Fibroblast of skin of left quadriceps (primary cell): ENCODE data around the gene RUNX2.

Experiments used
- DNase-seq, 2 experiments: peaks; one replicate each; pipeline ENCODE4 v3.0.0-alpha.2; 2013; ENCODE audit warnings: low read depth in 2 of 2

The RUNX2 gene

DNA sequence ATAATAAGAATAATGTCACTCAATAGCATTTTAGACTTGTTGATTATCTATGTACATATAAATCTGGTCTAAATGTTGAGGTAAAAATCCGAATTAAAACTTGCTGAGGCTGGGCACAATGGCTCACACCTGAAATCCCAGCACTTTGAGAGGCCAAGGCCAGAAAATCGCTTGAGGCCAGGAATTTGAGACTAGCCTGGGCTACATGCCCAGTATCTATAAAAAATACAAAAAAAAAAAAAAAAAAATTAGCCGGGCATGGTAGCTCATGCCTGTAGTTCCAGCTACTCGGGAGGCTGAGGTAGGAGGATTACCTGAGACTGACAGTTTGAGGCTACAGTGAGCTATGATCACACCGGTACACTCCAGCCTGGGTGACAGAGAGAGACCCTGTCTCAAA, 83.8 kb downstream of the RUNX2 start:
- DNase-seq: no peak

DNA sequence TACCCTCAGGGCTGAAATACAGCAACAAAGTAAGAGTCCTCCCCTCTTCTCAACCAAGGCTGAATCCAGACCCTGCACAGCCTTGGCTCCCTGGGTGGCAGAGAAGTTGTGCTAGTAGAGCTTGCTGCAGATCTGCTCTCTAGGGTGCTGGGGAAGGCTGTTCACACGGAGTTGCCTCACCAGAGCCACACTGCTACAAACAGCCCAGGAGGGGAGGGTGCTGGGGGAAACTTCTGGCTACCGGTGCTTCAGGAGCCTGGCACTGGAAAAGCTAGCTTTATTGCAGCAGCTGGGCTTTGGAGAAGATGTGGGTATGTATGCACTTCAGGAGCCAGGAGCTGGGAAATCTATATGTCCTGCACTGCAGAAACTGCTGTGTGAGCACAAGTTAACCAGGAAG, 87.2 kb downstream of the RUNX2 start:
- no peak for DNase-seq

DNA sequence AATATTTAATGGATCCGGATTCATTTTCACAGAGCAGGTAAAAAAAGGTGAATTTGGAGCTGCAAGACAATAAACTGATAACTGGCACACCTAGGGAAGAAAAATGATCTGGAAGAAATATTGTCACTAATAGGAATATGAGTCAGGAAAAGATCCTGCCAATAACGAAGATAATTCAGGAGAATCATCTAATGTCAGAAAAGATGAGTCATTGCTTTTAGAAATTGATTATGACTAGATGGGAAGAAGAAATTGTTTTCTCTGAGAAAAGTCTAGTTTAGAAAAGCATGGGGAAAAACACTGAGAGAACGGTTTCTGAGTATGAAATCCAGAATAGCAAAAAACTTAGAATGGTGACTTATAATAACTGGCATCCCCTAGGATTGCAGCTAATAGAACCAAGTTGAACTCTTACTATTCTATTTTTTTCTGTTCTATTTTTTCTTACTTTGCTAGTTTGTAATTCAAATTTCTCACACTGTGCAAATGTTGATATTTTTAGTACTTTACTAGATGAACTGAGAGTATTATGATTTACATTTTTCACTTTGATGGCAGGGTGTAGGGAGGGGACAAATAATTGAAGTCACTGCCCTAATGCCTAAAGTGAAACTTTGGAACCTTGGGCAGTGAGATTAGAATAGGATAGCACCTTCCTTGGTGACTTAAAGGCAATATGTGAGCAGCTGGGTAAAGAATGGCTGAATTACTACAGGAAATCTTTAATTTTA, 87.8 kb downstream of the RUNX2 start:
- DNase-seq: no peak

DNA sequence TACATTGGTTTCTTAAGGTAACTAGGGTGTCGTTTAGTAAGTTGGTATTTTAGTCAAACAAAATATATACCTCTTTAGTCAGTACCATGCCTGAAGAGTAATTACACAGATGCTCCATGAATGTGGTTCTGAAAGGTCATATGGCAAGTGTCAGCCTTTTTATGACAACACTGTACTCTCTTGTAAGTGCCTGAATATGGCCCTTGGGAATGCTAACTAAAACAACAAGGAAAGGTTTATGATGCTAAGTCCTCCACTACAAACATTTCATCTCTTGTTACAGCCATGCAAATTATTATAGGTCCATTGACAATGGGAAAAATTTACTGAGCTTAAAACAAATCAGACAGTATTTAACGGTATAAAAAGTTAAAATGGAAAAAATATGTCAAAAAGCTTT, 88.6 kb downstream of the RUNX2 start:
- no peak for DNase-seq

DNA sequence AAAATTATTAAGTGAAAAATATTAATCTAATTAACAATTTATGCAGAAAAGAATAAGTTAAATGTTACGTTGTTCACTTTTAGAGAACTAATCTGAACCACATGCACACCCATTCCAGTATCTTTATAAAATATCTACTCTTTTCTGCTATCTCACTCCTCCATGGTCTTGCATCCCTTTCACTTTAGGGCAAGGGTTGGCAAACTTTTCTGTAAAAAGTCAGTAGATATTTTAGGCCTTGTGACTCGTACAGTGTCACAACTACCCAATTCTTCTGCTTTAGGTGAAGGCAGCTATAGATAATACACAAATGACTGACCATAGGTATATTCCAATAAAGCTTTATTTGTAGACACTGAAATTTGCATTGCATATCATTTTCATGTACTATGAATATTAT, 89.3 kb downstream of the RUNX2 start:
- no peak for DNase-seq

DNA sequence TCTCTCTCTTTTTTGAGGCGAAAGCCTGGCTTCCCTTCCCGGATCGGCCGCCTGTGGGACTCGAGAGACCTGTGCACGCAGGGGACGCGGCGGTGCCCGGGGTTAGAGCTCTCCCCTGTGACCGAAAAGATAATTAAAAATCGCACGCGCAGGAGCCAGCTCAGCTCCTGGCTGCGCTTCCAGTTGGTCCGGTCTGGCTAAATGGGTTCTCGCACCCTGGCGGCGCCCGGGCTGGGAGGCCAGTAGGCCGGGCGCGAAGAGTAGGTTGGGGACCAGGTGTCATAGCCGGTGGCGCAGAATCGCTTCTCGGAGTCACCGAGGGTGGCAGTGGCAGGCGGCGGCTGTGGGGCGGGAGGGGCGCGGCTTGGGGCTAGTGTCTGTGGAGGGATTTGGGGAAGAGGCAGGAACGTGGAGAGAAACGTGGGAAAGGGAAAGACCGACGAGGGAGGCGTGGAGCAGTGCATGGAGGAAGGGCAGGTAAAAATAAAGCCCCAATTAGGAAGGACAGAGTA, 91.5 kb downstream of the RUNX2 start:
- DNase-seq: no peak

DNA sequence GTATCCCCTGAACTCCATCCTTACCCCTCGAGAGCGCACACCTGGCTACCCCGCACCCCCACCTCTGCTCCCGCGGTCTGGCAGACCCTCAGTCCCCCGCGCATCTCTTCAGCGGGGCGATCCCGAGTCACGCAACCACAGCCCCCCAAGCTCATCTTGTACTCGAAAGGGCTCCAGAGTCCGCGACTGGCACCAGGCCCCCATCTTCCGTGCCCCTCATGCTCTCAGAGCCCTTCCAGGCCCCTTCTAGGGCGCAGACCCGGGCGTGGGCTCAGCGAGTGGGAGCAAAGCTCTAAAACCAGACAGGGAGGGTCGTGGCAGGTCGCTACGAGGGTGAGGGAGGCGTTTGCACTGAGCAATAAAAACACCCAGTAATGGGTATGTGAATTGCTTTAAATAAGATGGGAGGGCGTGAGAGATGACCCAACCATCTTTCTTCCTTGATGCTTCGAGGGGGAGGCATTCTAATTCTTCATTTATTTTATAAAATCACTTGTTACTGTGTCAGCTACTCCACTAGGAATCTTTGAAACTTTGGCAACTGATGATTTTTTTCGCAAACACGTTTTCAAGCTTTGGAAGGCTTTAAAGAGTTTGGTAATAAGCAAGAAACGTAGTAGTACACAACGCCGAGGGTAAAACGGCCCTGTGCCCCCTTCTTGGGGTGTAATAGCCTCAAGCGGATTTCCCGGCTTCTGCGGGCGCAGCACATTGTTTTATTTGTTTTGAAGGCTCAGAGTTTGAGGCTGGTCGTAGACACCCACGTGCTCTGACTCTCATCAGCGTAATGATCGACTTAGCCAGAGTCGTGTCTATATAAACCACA, 92.2 kb downstream of the RUNX2 start:
- DNase-seq: no peak

DNA sequence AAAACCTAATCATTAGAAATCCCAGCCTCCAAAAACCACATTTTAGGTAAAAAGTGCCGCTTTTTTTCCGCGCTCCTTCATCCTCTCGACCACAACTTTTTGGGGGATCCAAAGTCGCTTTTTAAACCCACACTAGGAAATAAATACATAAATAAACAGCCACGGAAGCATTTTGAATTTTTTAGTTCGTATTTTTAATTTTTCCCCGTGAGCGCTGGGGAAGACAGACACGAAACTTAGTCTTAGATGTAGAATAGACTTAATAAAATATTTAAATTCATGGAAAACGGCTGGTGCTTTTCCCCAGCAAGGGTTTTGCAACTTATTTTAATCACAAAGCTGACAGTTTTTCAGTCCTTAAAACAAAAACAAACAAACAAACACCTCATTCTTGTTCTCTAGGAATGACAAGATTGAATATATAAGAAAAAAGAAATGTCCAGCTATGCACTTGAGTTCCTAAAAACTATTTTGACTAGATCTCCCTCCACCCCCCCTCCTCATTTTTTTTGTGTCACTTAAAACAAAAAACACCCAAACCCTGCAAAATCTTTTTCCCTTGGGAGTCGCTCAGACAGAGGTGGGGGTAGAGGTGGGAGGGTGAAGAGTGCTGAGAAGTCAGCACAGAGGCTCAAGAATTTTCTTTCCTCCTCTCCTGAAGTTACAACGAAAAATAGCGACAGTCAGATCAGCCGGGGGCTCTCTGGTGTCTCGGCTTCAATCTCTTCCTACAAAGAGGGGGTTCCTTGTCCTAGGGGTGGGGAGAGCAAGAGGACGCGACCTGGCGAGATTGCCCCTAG, 93.0 kb downstream of the RUNX2 start:
- no peak for DNase-seq

DNA sequence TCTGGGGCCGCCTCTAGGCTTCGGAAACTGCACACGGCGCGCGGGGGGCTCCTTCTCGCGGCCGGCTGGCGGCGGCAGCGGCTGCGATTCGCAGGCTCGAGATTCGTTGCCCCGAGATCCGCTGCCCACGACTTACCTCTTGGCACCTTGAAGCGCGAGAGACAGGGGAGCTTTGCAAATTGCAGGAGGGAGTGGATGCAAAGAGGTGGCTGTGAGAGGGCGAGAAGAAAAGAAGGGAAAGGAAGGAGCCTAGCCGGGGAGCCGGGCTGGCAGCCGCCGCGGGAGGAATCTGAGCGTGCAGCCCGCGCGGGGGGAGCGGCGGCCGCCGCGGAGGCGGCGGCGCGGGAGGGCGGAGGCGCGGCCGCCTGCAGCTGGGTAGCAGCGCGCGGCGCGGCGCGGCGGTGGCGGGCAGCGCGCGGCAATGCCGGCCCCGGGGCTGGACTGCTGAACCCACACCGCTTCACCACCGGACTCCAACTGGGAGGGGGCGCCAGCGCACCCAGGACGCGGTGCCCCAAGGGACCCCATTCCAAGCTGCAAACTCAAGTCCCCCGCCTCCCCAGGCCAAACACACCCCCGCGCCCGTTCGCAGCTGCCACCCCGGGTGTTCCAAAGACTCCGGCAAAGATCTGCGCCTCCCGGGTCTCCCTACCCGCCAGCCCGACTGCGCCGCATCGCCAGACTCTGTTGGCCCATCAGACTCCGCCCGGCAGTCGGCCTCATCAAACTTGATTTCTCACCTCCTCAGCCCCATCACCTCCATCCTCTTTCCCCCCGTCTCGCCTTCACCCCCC, 93.8 kb downstream of the RUNX2 start:
- no peak for DNase-seq

DNA sequence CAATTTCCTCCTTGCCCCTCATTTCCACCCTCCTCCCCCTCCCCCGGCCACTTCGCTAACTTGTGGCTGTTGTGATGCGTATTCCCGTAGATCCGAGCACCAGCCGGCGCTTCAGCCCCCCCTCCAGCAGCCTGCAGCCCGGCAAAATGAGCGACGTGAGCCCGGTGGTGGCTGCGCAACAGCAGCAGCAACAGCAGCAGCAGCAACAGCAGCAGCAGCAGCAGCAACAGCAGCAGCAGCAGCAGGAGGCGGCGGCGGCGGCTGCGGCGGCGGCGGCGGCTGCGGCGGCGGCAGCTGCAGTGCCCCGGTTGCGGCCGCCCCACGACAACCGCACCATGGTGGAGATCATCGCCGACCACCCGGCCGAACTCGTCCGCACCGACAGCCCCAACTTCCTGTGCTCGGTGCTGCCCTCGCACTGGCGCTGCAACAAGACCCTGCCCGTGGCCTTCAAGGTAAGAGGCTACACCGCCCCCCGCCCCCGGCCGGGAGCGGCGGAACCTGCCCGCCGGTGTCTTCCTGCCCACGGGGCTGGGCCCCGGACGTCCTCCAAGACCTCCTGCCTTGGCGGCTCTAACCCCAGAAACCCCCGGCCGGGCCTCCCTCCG, 94.5 kb downstream of the RUNX2 start:
- DNase-seq: no peak

DNA sequence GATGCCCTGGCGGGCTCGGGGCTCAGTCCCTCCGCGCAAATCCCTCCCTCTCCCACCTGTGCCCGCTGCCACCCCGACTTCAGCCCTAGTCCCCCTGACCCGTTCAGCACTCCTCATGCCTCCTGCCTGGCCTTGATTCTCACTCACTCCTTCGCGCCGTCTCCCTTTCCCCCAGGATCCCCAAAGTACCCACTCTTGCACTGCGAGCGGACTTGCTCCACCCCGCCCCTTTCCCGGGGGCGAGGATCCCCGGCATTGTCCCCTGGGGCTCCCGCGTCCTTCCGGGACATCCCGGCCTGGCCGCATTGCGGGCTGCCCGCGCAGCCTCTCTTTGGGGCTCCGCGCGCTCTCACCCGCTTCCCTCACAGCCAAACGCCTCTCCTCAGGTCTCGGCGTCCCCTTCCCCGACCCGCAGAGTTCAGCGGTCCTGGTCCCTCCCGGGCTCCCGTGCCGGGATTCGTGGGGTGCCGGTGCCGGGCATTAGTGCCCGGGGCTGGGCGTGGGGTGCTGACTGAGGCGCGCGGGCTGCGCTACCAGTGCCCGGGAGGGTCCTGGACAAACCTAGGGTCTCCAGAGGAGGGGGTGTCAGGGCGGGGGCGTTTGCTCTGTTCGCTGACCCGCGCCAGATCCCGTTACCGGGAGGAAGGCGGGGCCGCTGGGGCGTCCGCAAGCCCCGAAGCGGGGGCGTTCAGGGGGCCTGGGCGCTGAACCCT, 95.1 kb downstream of the RUNX2 start:
- no peak for DNase-seq

DNA sequence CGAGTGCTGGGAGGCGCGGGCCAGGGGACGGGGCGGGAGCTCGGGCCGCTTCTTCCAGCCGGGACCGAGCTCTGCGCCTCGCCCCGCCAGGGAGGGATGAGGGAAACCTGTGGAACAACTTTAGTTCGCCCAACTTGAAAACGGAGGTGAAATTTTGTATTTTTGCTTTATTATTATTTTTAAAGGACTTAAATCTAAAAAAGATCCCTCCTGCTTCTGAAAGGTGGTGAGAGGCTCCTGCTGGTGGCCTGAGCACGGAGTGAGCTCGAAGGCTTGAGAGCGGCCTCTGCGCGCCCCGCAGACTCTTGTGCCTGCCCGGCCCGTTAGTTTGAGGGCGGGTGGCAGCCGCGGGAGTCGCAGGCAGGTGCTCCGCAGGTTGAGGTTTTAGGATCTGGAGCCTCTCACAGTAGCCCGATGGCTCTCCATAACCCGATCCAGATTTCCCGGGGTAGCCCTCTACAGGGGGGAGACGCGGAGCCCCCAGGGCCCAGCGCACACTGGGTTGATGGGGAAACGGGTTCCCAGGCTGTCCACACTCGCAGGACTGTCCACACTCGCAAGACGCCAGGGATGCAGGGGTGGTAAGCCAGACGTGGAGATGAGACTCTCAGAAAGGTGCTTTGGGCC, 95.8 kb downstream of the RUNX2 start:
- no peak for DNase-seq

DNA sequence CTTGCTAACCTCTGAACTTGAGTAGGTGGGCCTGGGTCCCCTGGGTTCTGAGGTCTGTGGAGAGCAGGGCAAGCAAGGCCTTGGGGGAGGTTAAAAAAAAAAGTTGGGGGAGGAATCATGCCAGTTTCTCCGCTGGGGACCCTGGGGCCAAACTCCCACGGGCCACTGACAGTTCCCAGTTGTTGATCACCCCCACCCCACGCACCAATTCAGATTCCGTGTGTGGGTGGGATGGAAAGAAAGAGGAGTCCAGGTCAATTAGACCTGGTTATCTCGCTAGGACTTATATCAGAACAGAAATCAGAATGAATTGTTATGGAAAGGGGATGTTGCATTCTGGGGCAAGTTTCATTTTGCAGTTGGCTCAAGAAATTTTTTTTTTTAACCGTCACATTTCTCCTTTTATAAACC, 96.3 kb downstream of the RUNX2 start:
- DNase-seq: no peak

DNA sequence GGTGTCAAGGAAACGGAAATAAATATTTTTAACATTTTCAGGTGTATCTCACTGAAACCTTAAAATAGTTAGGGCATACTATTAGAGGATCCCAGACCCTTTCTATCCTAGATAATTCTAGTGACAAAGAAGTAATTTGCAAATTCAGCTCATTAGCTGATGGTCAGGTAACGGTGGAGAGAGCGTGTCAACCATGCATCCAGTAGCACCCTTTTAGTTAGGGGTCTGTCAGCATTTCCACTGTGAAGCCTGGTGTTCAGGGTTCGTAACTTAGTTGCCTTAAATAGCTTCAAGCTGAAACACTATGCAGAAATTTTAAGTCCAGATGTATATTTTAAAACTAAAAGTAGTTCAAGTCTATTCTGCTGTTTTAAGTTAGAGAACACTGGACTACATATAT, 98.1 kb downstream of the RUNX2 start:
- no peak for DNase-seq

DNA sequence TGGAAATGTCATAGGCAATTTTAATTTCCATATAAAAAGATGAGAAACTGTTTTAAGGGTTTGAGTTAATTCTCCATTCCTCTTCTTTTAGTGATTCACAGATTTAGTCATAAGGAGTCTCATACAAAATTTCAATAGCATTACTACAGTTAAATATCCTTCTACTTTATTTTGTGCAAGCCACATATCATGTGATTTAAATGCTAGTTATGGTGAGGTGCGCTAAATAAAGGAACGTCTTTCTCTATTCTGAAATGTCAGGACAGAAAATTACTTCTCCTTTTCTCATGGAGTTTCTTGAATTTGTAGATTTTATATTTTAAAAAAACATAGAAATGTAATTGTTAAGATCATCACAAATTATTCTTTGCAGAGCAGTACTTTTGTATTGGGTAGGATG, 99.6 kb downstream of the RUNX2 start:
- DNase-seq: no peak

DNA sequence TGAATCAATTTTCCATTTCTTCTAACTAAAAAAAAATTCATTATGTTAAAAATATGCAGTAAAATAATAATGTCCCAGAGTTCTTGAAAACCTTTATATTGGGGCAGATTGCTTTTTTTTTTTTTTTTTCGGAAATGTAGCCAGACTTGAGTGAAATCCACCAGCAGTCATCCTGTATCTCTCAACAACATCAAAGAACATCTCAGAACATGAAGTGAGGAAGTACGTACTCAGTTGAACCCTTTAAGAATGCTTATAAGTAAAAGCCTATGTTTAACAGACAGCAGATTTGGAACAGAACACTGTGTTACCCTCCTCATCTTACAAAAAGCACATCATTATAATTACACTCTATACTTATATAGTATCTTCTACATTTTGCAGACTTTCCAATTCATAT, 100.6 kb downstream of the RUNX2 start:
- DNase-seq: no peak

DNA sequence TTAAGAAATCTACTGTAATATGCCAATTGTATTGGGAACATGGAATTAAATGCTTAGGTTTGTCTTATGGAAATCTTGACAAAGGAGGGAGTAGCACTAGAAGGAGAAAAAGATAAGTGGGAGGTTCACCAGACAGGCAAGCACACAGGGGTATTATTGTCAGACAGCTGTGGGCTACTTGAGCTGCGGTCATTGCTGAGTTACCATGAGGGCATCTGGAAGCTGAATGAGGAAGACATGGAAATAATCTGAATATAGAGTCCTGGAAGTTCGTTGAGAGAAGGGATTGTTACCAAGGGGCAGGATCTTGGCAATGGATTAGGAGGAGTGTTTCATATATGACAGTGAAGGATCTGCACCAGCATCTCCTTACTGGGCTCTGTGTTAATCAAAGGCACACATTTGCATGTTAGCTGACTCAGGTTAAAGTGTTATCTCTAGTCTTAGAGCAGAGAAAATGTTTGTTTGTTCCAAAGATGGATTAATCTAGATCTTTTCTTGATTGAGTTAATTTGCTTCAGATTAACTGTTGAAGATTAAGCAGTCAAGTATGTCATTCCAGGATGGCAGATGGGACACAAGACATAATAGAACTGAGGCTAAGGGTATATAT, 102.6 kb downstream of the RUNX2 start:
- DNase-seq: no peak

DNA sequence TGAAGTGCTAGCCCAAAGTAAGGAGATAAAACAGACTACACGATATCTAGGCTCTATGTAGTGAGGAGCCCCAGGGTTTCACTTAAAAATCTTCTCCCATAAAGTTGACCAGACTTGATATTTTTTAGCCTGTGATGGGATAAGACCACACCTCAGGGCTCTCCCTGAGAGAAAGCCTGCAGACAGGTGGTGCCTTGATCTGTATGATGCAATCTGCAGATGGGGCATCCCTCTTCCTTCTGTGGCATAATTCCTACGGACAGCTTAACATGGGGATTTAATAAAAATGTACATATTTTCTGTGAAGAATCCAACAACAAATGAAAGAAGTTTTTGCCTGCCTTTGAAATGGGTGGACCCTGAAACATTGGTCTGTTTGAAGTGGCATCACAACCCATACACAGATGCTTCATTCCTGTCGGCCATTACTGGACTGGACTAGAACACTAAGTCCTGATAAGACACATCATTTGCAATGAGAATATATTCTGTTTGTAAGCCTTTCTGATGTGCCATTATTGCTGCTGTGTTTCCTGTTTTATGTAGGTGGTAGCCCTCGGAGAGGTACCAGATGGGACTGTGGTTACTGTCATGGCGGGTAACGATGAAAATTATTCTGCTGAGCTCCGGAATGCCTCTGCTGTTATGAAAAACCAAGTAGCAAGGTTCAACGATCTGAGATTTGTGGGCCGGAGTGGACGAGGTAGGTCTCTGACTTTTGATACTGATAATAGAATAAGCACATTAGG, 103.4 kb downstream of the RUNX2 start:
- no peak for DNase-seq

DNA sequence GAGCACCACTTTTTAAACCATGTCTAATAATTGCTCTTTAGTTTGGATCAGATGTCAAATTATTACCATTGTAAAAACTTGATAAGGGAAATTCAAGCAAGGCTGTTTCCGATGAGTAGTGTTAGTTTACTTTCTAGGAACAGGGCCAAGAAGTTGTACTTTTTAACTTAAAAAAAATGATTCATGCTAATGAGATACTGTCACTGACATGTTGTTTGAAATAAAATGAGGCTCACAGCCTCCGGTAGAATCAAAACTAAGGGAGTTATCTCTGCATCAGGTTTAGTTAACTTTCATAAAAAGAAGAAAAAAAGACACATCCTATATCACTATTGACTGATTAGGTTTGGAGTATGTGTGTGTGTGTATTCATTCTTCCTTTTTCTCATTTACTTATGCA, 104.8 kb downstream of the RUNX2 start:
- no peak for DNase-seq
